HepG2 (cell line): ENCODE measurements around the gene ENAH. TPM values are rescaled to one million over a fixed set of nuclear protein-coding genes. Genes with fewer than 3 reads are reported as not detected.

ENCODE experiments used
- ATF2 ChIP-seq: sonication (generic); formaldehyde crosslinking; IDR thresholded peaks from 2 replicates; pipeline ENCODE4 v1.4.0; 2020; ENCODE audit warnings: missing genetic modification reagents
- ATF3 ChIP-seq: sonication (generic); formaldehyde crosslinking; IDR thresholded peaks from 2 replicates; pipeline ENCODE4 v1.4.0; 2020; ENCODE audit warnings: missing genetic modification reagents
- ATF4 ChIP-seq, 2 experiments: fragments of 450-650 bp in 1 of 2; sonication (generic) in 1 of 2; formaldehyde crosslinking; IDR thresholded peaks; 2 replicates each; pipeline versions ENCODE4 v1.5.0 to v1.8.0; 2020 to 2022; ENCODE audit warnings: mild to moderate bottlenecking in 1 of 2, missing genetic modification reagents in 1 of 2
- CREB1 ChIP-seq, 2 experiments: fragments of 450-650 bp in 1 of 2; IDR thresholded peaks; 2 replicates each; pipeline ENCODE4 v1.6.1; 2016 to 2017; ENCODE audit warnings: control low read depth in 1 of 2, mild to moderate bottlenecking in 1 of 2, missing compliant biosample characterization in 1 of 2, missing genetic modification characterization in 1 of 2
- FOSL2 ChIP-seq: sonication (generic); formaldehyde crosslinking; IDR thresholded peaks from 2 replicates; pipeline ENCODE4 v1.4.0; 2020; ENCODE audit warnings: missing genetic modification reagents
- FOXO1 ChIP-seq: sonication (generic); formaldehyde crosslinking; IDR thresholded peaks from 2 replicates; pipeline ENCODE4 v1.4.0; 2020; ENCODE audit warnings: missing genetic modification reagents
- SIX1 ChIP-seq: sonication (generic); formaldehyde crosslinking; IDR thresholded peaks from 2 replicates; pipeline ENCODE4 v1.4.0; 2020; ENCODE audit warnings: missing genetic modification reagents, borderline replicate concordance
- TFE3 ChIP-seq: IDR thresholded peaks from 2 replicates; pipeline ENCODE4 v1.6.1; 2016
- ZBTB37 ChIP-seq: sonication (generic); formaldehyde crosslinking; IDR thresholded peaks from 2 replicates; pipeline ENCODE4 v1.4.0; 2020; ENCODE audit warnings: mild to moderate bottlenecking, missing genetic modification reagents
- ZFY ChIP-seq: sonication (generic); formaldehyde crosslinking; IDR thresholded peaks from 2 replicates; pipeline ENCODE4 v1.4.0; 2020; ENCODE audit warnings: missing genetic modification reagents
- ZNF280B ChIP-seq: sonication (generic); formaldehyde crosslinking; IDR thresholded peaks from 2 replicates; pipeline ENCODE4 v1.5.0; 2020; ENCODE audit warnings: missing genetic modification reagents, mild to moderate bottlenecking, borderline replicate concordance
- ZNF33A ChIP-seq: sonication (generic); formaldehyde crosslinking; IDR thresholded peaks from 2 replicates; pipeline ENCODE4 v1.5.1; 2020; ENCODE audit warnings: missing genetic modification reagents, mild to moderate bottlenecking, moderate library complexity, borderline replicate concordance
- ZNF646 ChIP-seq: sonication (generic); formaldehyde crosslinking; IDR thresholded peaks from 2 replicates; pipeline ENCODE4 v1.9.0; 2021; ENCODE audit warnings: mild to moderate bottlenecking, missing genetic modification reagents
- polyA plus RNA-seq, 8 experiments: library from polyadenylated mRNA; depleted of rRNA in 3 of 8; stranded (reverse) in 7 of 8; unstranded in 1 of 8; fragments of >200 nt; fragmentation: Illumina TruSeq in 4 of 8; extraction: Trizol in 4 of 8; gene quantifications; 2 replicates each; pipeline versions ENCODE4 v1.2.1 to v1.2.3, GENCODE V29; 2011 to 2016; ENCODE audit warnings: low read depth in 4 of 8, missing spikeins in 1 of 8, mixed read lengths in 1 of 8; ENCODE audit not compliant: insufficient read depth in 1 of 8
- total RNA-seq, 5 experiments: library from RNA; depleted of rRNA; stranded (reverse); fragments of >200 nt; fragmentation: Illumina TruSeq; extraction: Trizol; gene quantifications; 2 replicates each; pipeline ENCODE4 v1.2.3, GENCODE V29; 2016; ENCODE audit warnings: low read depth in 1 of 5

ENAH gene
- total and polyA plus RNA-seq, 2 of the 13 experiments (the other 11 are each of a cell fraction or from before 2014, with no cell fraction given): 22.1 to 58.3 TPM

- TF ChIP-seq ZNF646 (CRISPR knock-in tag) (0 out of 2 replicates have a peak, but pooled peaks have one; percentile 47), TFE3 (CRISPR knock-in tag) (peak; percentile 37; the same call in 1 of the 2 replicates), ATF3 (CRISPR knock-in tag) (peak; percentile 90), SIX1 (peak; percentile 74; the same call in 1 of the 2 replicates), FOSL2 (CRISPR knock-in tag) (peak; percentile 98), ATF4 (CRISPR knock-in tag; IDR thresholded peaks at IDR 0.05) (peak in 1 of 2 experiments; percentile 43; a peak in 1 of 4 replicates), CREB1 (IDR thresholded peaks at IDR 0.05) (0 out of 2 replicates have a peak, but pooled peaks have one; percentile 31), CREB1 (CRISPR knock-in tag; IDR thresholded peaks at IDR 0.05) (peak; percentile 51; the same call in 1 of the 2 replicates), ZBTB37 (CRISPR knock-in tag) (0 out of 2 replicates have a peak, but pooled peaks have one; percentile 24), ZNF280B (CRISPR knock-in tag) (no peak), ZNF33A (no peak), ZFY (no peak; the same call in 1 of the 2 replicates), FOXO1 (CRISPR knock-in tag) (no peak), ATF2 (peak; percentile 14; the same call in 1 of the 2 replicates)
Measured at GRCh38 chr1:225700164-225700821, 47.4 kb upstream of the ENAH start (continued).
